Erythroblast (primary cell): Measurements from ENCODE around the gene DLG2.

Source experiments
- GATA1 ChIP-seq: IDR thresholded peaks from 2 replicates; pipeline ENCODE4 v1.6.1; 2011; ENCODE audit warnings: low read depth, mild to moderate bottlenecking, control low read depth, low read length, moderate library complexity
- POLR2A ChIP-seq: IDR thresholded peaks from 2 replicates; pipeline ENCODE4 v1.6.1; 2011; ENCODE audit warnings: mild to moderate bottlenecking, low read length

GRCh38 chr11:83641511-83641910 lies 1985.6 kb downstream of the DLG2 start:
- TF ChIP-seq POLR2A (no peak), GATA1 (no peak)
